PC-9 (cell line): ENCODE data around the gene KRT14. TPM values are rescaled to one million over a fixed set of nuclear protein-coding genes. Genes with fewer than 3 reads are reported as not detected.
"Not testable (repeated sequence)": the region's sequence is repeated elsewhere in the genome, so short reads cannot be mapped to it uniquely, and the experiment has no call there.

ENCODE experiments used
- BruUV-seq: library from RNA; stranded (reverse); fragments of 400-500 nt; replicated peaks from 2 replicates; lab custom pipeline; 2021; lab: Mats Ljungman, UMichigan
- CTCF ChIA-PET: fragments of 300-600 bp; sonication (Branson Sonifier 250); formaldehyde crosslinking; loops from one replicate; lab custom pipeline; 2022; ENCODE audit warnings: antibody characterized with exemption; lab: Charles Lee
- POLR2A ChIA-PET: fragments of 300-600 bp; sonication (Branson Sonifier 250); formaldehyde crosslinking; loops from one replicate; lab custom pipeline; 2022; ENCODE audit warnings: antibody characterized with exemption; ENCODE audit not compliant: unreplicated experiment; lab: Charles Lee
- DNase-seq, 2 experiments: peaks; one replicate each; pipeline versions ENCODE4 v3.0.0 to v3.0.0-alpha.2; 2015 to 2022; ENCODE audit warnings: mixed read lengths in 1 of 2
- H2AFZ ChIP-seq: fragments of 200-600 bp; sonication (generic); 2 replicates; pipeline ENCODE4 v1.8.1; 2017; ENCODE audit warnings: antibody characterized with exemption
- H3F3A ChIP-seq: fragments of 200-600 bp; sonication (generic); 2 replicates; pipeline ENCODE4 v1.8.1; 2017; ENCODE audit warnings: antibody characterized with exemption, mild to moderate bottlenecking, low read depth; ENCODE audit not compliant: insufficient read depth
- H3K27ac ChIP-seq: fragments of 200-600 bp; sonication (generic); 2 replicates; pipeline ENCODE4 v1.6.1; 2016; ENCODE audit warnings: mixed run types
- H3K27me3 ChIP-seq: fragments of 200-600 bp; sonication (generic); 2 replicates; pipeline ENCODE4 v1.6.1; 2016; ENCODE audit warnings: low read depth, mixed run types; ENCODE audit not compliant: insufficient read depth
- H3K36me3 ChIP-seq: fragments of 200-600 bp; sonication (generic); 2 replicates; pipeline ENCODE4 v1.6.1; 2016; ENCODE audit warnings: low read depth, mixed run types
- H3K4me1 ChIP-seq: fragments of 200-600 bp; sonication (generic); replicated peaks from 2 replicates; pipeline ENCODE4 v1.6.1; 2016; ENCODE audit warnings: mixed run types; ENCODE audit not compliant: insufficient read depth
- H3K4me2 ChIP-seq: fragments of 200-600 bp; sonication (generic); 2 replicates; pipeline ENCODE4 v1.6.1; 2017; ENCODE audit warnings: mixed run types
- H3K4me3 ChIP-seq: fragments of 200-600 bp; sonication (generic); 2 replicates; pipeline ENCODE4 v1.6.1; 2016; ENCODE audit warnings: mixed run types
- H3K79me2 ChIP-seq: fragments of 200-600 bp; sonication (generic); 2 replicates; pipeline ENCODE4 v1.6.1; 2017; ENCODE audit warnings: low read depth, mixed run types
- H3K9me2 ChIP-seq: fragments of 200-600 bp; sonication (generic); 2 replicates; pipeline ENCODE4 v1.8.1; 2017; ENCODE audit warnings: mild to moderate bottlenecking; ENCODE audit not compliant: insufficient read depth
- H3K9me3 ChIP-seq: fragments of 200-600 bp; sonication (generic); 2 replicates; pipeline ENCODE4 v1.8.1; 2016; ENCODE audit warnings: low read depth; ENCODE audit not compliant: insufficient read depth
- H4K20me1 ChIP-seq: fragments of 200-600 bp; sonication (generic); 2 replicates; pipeline ENCODE4 v1.8.1; 2017; ENCODE audit not compliant: insufficient read depth
- EZH2 ChIP-seq: fragments of 200-600 bp; sonication (generic); IDR thresholded peaks from 2 replicates; pipeline ENCODE4 v1.8.0; 2017; ENCODE audit warnings: antibody characterized with exemption, low read depth
- intact Hi-C: fragments of 100-400 bp; cut with micrococcal nuclease; formaldehyde crosslinking; loops from one replicate; pipeline ENCODE4 v1.10.0; 2022; ENCODE audit not compliant: unreplicated experiment
- total RNA-seq: library from RNA; stranded (reverse); gene quantifications from 2 replicates; pipeline ENCODE4 v1.2.3, GENCODE V29; 2021
- TF ChIP-seq, protein P1 (sequence below): fragments of 200-600 bp; sonication (generic); conservative IDR thresholded peaks from 2 replicates; pipeline ENCODE4 v1.6.1; 2017; ENCODE audit warnings: mixed run types, antibody characterized with exemption, mild to moderate bottlenecking, moderate library complexity

The KRT14 gene
- total RNA-seq, 1 experiment from 2014 or later, result 2.2 TPM

DNA sequence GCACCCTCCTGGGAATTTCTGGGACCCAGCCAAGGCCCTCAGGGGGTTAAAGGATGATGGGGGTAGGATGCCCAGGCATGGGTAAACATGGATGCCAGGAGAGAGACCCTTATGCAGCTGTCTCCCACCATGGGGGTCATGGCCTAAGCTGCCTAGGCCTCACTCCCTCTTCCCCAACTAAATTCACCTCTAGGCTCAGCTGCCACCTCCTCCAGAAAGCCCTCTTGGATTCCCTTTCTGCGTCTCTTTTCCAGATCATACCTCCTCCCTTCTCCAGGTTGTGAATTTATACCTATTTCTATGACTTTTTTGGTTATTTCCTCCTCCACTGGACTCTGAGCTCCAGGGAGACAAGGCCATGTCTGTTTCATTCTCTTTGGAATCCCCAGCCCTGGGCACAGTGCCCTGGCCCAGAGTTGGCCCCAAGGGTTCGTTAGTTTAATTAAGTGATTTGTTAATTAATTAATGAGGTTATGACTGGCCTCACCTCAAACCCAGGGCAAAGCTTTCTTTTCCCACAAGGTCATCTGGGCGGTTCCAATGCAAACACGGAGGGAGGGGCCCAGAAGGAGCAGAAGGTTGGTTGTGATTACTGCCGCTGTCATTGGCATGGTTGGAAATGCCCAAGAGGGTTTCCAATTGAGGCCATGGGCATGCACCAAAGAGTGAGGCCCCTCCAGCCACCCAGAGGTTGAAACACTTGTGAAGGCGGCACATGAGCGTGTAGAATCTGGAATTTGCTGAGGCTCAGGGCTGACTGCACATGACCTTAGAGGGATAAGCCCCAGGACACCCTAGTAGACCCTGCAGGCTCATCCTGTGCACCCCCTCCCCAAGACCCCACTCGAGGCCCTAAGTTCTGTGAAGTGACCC, 44.6 kb upstream of the KRT14 start:
- CTCF ChIA-PET, result interaction anchor here (0.5 kb wide), 1 partner anchor 12 kb away, joined by 3 read pairs; no protein-coding TSS in a partner anchor
- H3K36me3 ChIP-seq, result no peaks in the 10 kb centered on the region
- intact Hi-C loops, result no loop called here
- H3K4me2 ChIP-seq, result no peak overlapping the region
- H4K20me1 ChIP-seq, result no peaks in the 10 kb centered on the region
- no peak overlapping the region for H3K4me3 ChIP-seq
- TF ChIP-seq, protein P1, sequence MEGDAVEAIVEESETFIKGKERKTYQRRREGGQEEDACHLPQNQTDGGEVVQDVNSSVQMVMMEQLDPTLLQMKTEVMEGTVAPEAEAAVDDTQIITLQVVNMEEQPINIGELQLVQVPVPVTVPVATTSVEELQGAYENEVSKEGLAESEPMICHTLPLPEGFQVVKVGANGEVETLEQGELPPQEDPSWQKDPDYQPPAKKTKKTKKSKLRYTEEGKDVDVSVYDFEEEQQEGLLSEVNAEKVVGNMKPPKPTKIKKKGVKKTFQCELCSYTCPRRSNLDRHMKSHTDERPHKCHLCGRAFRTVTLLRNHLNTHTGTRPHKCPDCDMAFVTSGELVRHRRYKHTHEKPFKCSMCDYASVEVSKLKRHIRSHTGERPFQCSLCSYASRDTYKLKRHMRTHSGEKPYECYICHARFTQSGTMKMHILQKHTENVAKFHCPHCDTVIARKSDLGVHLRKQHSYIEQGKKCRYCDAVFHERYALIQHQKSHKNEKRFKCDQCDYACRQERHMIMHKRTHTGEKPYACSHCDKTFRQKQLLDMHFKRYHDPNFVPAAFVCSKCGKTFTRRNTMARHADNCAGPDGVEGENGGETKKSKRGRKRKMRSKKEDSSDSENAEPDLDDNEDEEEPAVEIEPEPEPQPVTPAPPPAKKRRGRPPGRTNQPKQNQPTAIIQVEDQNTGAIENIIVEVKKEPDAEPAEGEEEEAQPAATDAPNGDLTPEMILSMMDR, result no peak
- no peak for TF ChIP-seq EZH2
- POLR2A ChIA-PET, result no interaction called here
- H3K27ac ChIP-seq, result no peak overlapping the region
- no peaks in the 10 kb centered on the region for H3K4me1 ChIP-seq
- no TSS peak for BruUV-seq
- no peak overlapping the region for H2AFZ ChIP-seq
- no peaks in the 10 kb centered on the region for H3K9me2 ChIP-seq
- H3F3A ChIP-seq, result peaks cover 10% of the 10 kb centered on the region; the same call in 1 of the 2 replicates
- no peaks in the 10 kb centered on the region for H3K27me3 ChIP-seq
- H3K9me3 ChIP-seq, result no peaks in the 10 kb centered on the region
- H3K79me2 ChIP-seq, result no peaks in the 10 kb centered on the region
- DNase-seq, result no peak

DNA sequence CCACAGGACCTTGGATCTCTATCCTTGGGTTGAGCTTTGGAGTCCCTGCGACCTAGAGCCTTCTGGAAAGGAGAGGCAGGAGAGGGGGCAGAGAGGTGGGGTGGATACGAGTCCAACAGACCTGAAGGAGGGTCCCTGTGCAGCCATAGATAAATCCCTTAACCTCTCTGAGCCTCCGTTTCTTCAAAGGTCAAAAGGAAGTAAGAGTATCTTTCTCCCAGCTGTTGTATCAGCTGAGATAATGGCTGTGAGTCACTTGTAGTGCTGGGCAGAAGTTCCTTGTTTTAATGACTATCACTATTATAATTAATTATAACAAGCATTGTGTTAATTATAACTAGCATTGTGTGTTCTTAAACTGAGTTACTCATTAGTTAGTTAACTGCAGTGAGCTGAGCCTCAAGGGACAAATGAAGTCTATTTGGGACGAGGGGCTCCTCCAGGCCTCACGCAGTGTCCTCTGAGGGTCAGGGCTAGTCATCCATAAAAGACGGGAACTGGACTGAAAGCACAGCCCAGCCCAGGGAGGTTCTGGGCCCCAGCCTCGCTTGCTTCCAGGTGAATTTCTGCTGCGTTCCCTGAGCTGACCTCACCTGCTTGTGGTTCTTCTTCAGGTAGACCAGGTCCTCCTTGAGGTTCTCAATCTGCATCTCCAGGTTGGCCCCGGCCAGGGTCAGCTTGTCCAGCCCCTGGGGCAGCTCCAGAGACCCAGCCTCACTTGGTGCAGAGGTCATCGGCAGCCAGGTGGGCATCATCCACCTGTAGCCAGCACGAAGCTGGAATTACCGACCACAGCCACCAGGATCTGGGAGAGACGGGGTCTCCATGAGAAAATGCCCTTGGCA, 43.4 kb upstream of the KRT14 start:
- Histone ChIP-seq H3F3A (peaks cover 10% of the 10 kb centered on the region; the same call in 1 of the 2 replicates), H3K27me3 (no peaks in the 10 kb centered on the region), H3K9me2 (no peaks in the 10 kb centered on the region), H3K4me3 (no peak overlapping the region), H4K20me1 (no peaks in the 10 kb centered on the region), H3K9me3 (no peaks in the 10 kb centered on the region), H3K79me2 (no peaks in the 10 kb centered on the region), H3K4me2 (no peak overlapping the region), H3K27ac (no peak overlapping the region), H2AFZ (no peak overlapping the region), H3K36me3 (no peaks in the 10 kb centered on the region), H3K4me1 (no peaks in the 10 kb centered on the region)
- BruUV-seq, result no TSS peak
- POLR2A ChIA-PET, result no interaction called here
- CTCF ChIA-PET, result no interaction called here
- no peak for DNase-seq
- intact Hi-C loops, result no loop called here
- TF ChIP-seq, protein P1, result no peak

DNA sequence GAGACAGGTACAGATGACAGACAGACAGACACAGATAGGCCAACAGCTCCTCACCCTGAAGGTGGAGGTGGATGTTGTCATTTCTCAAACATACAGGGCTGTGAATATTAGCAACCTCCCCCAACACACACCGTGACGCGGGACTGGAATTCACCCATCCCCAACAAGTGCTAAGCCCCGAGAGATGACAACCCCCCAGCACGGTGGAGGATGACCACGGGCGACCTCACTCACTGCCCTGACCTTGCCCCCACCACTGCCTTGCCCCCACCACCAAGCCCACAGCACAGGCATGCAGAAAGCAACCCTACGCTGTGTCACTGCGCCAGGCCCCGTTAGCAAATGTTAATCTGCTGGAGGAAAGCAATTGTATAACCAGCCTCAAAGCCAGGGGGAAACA, 42.6 kb upstream of the KRT14 start:
- Histone ChIP-seq H3K9me3 (no peaks in the 10 kb centered on the region), H3K9me2 (no peaks in the 10 kb centered on the region), H3K27me3 (no peaks in the 10 kb centered on the region), H3K79me2 (no peaks in the 10 kb centered on the region), H3K4me2 (no peak overlapping the region), H3K4me3 (no peak overlapping the region), H3F3A (peaks cover 10% of the 10 kb centered on the region; the same call in 1 of the 2 replicates), H3K4me1 (no peaks in the 10 kb centered on the region), H3K36me3 (no peaks in the 10 kb centered on the region), H2AFZ (no peak overlapping the region), H4K20me1 (no peaks in the 10 kb centered on the region), H3K27ac (no peak overlapping the region)
- DNase-seq, result no peak
- BruUV-seq, result no TSS peak
- intact Hi-C loops, result no loop called here
- TF ChIP-seq EZH2, result no peak
- TF ChIP-seq, protein P1, result no peak
- ChIA-PET POLR2A (no interaction called here), CTCF (no interaction called here)

DNA sequence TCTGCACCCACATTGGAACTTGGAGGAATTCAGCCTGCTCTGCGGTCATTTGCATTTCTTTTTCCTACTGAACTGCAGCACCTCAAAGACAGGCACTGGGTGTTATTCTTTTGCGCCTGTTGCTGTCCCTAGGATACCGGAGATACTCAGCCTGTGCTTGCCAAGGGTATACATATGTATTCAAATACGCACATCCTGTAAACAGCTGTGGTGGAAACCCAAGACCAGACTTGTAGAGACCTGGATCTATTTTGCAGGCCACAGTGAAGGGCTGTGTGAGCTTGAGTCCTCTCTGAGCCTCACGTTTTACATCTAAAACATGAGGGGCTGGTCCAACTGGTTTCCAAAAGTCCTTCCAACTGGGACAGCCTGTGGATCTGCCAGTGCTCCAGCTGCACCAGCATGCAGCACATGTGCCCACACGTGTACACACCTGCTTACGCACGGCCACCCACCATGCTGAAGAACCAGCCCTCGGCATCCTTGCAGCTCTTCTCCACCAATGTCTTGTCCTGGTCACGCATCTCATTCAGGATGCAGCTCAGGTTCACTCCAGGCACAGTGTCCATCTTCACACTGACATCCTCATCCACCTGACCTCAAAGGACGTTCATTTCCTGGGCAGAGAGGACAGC, 42.0 kb upstream of the KRT14 start:
- H3F3A ChIP-seq, H3K27me3 ChIP-seq, H4K20me1 ChIP-seq, BruUV-seq, H2AFZ ChIP-seq, H3K9me2 ChIP-seq, H3K4me2 ChIP-seq, H3K4me3 ChIP-seq, H3K4me1 ChIP-seq, intact Hi-C loops, H3K9me3 ChIP-seq, H3K36me3 ChIP-seq, DNase-seq, H3K79me2 ChIP-seq, POLR2A ChIA-PET, H3K27ac ChIP-seq, CTCF ChIA-PET: not testable (repeated sequence)
